ENCODE results near the gene UVSSA. TPM values are rescaled to one million over a fixed set of nuclear protein-coding genes. Genes with fewer than 3 reads are reported as not detected.
"Not testable (repeated sequence)": the region's sequence is repeated elsewhere in the genome, so short reads cannot be mapped to it uniquely, and the experiment has no call there.

Gene UVSSA
- polyA plus RNA-seq, 10 donors, result 4.5 to 10.9 (median 8.2) TPM

DNA sequence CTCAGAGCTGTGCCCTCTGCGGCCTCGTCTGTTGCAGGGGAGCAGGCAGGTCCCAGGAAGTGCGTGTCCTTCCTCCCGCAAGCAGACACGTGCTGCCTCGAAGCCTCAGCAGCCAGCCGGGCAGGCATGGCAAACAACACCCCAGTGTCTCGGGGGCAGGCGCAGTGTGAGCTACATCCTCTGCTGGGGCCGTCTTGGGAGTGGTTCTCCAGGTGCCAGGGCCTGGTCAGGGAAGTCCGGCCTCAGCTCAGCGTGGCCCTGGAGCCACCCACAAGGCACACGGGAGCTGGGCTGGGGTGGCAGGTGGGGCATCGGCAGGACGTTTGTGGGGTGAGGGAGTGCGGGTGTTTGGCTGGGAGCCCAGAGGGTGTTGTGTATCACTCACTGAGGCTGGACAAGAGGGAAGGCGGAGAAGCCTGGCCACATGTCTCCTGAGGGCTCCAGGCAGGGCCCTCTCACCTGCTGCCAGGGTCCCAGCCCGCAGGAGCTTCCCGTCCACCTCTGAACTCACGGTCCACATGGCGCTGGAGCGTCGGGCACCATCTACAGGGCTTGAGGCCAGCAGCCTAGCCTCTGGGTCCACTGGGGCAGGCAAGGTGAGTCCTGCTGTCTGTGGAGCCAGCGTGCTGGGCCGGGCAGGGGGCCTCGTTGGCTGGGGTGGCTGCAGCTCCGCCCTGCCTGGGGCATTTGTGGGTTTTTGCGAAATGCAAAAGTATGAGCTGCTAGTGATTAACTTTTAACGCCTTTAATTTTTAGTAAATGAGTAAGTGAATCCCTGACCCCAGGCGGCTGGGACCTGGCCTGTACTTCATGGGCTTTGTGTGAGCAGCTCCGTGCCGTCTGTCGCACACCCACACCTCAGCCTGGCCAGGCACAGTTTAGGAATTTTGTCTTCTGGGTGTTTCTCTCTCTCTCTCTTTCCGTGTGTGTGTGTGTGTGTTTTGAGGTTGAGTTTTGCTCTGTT is 17.3 kb upstream of the UVSSA start:
- no peak for DNase-seq

GRCh38 chr4:1330761-1331590 is 16.0 kb upstream of the UVSSA start:
- no peak for DNase-seq

DNA sequence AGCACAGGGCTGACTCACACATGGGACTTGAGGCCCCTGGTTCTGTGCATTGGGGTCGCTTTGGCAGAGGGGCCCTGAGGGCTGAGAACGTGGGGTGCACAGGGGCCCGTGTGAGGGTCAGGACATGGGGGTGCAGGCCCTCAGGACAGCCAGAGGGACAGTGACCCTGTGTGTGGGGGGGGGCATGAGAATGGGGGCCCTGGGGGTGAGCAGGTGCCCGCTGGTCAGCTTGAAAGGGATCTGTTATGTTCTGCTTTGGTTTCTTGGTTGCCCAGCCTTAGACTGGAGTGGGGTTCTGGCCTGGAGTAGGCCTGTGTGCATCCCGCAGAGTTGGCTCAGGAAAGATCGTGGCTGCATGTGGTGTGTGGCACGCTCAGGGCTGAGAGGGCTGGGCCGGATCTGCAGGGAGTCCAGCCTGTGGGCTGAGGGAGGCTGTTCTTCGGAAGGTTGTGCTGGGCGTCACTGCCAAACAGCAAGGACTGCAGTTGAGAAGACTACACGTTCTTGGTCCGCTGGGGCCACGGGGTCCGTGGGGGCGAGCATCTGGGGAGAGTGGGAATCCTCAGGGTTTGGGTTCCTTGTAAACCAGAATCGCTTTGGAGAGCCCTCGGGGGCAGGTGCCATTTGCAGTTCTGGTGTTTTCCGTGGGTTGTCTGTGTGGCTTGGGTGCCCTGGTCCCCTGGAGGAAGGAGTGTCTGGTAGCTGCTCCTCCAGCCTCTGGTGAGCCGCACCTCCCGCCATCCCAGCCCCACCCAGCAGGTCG is 15.2 kb upstream of the UVSSA start:
- no peak for DNase-seq

DNA sequence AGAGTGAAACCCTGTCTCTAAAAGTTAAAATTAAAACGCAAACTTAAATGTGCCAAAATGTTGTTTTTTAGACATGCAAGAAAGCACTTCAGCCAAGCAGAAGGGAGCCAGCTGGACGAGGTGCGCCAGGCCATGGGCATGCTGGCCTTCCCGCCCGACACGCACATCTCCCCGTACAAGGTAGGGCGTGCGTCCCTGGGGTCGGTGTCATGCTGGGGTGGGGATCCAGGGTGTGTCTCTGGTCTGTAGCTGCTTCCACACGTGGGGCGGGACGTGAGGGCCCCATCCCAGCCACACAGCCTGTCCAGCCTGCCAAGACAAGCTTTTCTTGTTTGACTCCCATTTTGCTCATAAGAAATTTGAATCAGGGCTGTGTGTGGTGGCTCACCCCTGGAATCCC is 14.3 kb upstream of the UVSSA start:
- DNase-seq, result no peak

- DNase-seq, result no peak
These were observed 13.8 kb upstream of the UVSSA start for GRCh38 chr4:1333256-1333655.

- not testable (repeated sequence) for DNase-seq
These were observed 13.0 kb upstream of the UVSSA start for GRCh38 chr4:1333851-1334578.

- DNase-seq, result no peak
These were observed 12.5 kb upstream of the UVSSA start for GRCh38 chr4:1334579-1334895.

DNA sequence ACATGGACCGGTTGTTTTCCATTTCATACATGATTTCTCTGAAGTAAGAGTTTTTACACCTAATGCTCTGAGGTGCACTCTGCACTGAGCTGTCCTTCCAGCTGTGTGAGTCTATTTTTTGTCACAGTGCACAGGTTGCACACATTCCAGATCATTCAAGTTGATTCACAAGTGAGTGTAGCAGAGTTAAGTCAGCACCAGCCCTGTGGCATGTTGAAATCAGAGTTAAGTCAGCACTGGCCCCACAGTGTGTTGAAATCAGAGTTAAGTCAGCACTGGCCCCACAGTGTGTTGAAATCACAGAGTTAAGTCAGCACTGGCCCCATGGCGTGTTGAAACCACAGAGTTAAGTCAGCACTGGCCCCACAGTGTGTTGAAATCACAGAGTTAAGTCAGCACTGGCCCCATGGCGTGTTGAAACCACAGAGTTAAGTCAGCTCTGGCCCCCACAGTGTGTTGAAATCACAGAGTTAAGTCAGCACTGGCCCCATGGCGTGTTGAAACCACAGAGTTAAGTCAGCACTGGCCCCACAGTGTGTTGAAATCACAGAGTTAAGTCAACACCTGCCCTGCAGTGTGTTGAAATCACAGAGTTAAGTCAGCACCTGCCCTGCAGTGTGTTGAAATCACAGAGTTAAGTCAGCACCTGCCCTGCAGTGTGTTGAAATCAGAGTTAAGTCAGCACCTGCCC is 11.7 kb upstream of the UVSSA start:
- not testable (repeated sequence) for DNase-seq

DNA sequence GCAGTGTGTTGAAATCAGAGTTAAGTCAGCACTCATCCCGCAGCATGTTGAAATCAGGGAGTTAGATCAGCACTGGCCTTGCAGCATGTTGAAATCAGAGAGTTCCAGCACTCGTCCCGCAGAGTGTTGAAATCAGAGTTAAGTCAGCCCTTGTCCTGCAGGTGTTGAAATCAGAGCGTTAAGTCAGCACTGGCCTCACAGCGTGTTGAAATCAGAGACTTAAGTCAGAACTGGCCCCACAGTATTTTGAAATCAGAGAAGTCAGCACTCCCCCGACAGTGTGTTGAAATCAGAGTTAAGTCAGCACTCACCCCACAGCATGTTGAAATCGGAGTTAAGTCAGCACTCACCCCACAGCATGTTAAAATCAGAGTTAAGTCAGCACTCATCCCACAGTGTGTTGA is 10.9 kb upstream of the UVSSA start:
- DNase-seq, result no peak

DNA sequence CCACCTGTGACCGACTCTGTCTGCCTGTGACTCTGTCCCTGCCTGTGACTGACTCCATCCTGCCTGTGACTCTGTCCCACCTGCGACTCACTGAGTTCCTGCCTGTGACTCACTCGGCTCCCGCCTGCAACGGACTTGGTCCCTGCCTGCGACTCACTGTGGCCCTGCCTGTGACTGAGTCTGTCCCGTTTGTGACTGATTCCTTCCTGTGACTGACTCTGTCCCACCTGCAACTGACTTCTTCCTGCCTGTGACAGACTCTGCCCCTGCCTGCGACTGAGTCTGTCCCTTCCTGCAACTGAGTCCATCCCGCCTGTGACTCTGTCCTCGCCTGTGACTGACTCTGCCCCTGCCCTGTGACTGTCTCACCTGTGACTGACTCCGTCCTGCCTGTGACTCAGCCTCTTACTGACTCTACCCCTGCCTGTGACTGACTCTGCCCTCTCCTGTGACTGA is 9.6 kb upstream of the UVSSA start:
- DNase-seq, result no peak

- no peak for DNase-seq
These were observed 8.9 kb upstream of the UVSSA start for GRCh38 chr4:1337951-1338751.

DNA sequence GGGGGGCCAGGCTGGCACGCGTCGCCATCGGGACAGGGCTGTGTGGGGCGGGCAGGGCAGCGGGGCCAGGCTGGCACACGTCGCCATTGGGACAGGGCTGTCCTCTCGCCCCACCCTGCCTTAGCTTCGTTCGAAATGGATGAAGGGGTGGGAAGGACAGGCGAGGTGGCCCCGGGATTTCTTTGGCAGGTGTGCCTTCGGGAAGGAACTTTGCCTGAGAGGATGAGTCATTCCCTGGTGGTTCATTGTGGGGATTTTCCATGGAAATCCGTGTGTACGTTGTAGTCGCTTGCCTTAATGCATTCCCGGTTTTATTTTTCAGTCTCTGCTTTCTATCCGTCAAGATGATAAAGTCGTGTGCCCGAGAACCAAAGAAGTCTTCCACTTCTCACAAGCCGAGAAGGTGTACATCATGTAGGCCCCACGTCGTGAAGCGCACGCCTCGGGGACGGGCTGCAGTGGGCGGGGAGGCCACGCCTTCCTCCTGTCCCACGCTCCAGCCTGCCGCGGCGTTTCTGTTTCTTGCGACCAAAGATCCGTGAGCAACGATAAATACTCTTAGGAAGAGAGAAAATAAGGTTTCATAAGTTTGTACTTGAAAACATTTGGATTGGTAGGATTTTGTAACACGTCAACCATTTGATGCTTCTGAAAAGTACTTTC is 8.1 kb upstream of the UVSSA start:
- DNase-seq, result no peak

GRCh38 chr4:1339489-1339888 is 7.5 kb upstream of the UVSSA start:
- DNase-seq, result no peak

DNA sequence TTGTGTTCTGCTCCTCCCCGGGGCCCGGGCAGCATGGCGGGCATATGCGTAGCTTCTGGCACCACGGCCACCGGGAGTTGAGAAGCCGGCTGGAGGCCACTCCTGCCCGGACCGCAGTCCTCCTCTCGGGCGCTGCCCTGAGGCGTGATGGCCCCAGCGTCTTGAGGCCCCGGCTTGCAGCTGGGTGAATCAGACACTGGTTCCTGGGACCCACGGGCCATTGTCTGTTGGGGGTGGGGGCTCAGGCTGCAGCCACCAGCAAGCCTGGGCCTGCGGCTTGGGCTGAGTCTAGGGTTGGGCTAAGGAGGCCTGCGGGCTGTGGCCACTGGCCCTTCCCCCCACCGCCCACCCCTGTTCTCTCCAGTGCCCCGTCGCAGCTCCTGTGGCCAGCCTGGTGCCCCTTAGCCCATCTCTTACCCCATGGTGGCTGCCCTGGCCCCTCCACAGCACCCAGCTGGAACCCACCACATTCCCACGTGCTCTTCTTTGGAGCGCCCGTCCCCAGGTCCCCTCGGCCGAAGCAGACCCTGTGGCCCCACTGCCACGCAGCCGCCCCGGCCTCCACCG is 6.7 kb upstream of the UVSSA start:
- DNase-seq, result no peak

GRCh38 chr4:1340861-1341260 is 6.1 kb upstream of the UVSSA start:
- DNase-seq, result no peak

GRCh38 chr4:1342003-1342402 is 5.0 kb upstream of the UVSSA start:
- no peak for DNase-seq

- DNase-seq, result no peak
These were observed 2.3 kb upstream of the UVSSA start for GRCh38 chr4:1344696-1345095.

GRCh38 chr4:1345903-1346780 is 866 bp upstream of the UVSSA start:
- DNase-seq, result peak in 2 of 3 donors; percentile 73 to 83

Data from muscle of back (tissue), 11 donors.